Fibroblast of lung (primary cell): Measurements from ENCODE around the gene UBN1. TPM values are rescaled to one million over a fixed set of nuclear protein-coding genes. Genes with fewer than 3 reads are reported as not detected.

ENCODE experiments used
- DNase-seq, 2 donors: peaks; one replicate each; pipeline versions ENCODE4 v3.0.0 to v3.0.0-alpha.2; 2010; ENCODE audit warnings: low read depth in 2 of 2
- H2AFZ ChIP-seq: 2 replicates; pipeline ENCODE4 v1.5.1; 2012; ENCODE audit warnings: low read length, control low read depth, inconsistent platforms
- H3K27ac ChIP-seq: 2 replicates; pipeline ENCODE4 v1.5.1; 2011; ENCODE audit warnings: low read length, control low read depth; ENCODE audit not compliant: insufficient read depth
- H3K27me3 ChIP-seq: 2 replicates; pipeline ENCODE4 v1.5.1; 2011; ENCODE audit warnings: mild to moderate bottlenecking, low read length; ENCODE audit not compliant: control insufficient read depth, insufficient read depth
- H3K36me3 ChIP-seq: 2 replicates; pipeline ENCODE4 v1.5.1; 2011; ENCODE audit warnings: low read length; ENCODE audit not compliant: control insufficient read depth, insufficient read depth
- H3K4me1 ChIP-seq: 2 replicates; pipeline ENCODE4 v1.5.1; 2011; ENCODE audit warnings: low read length; ENCODE audit not compliant: control insufficient read depth, insufficient read depth; ENCODE audit errors: extremely low read depth
- H3K4me2 ChIP-seq: 2 replicates; pipeline ENCODE4 v1.5.1; 2011; ENCODE audit warnings: low read length, control low read depth; ENCODE audit not compliant: insufficient read depth; ENCODE audit errors: extremely low read depth
- H3K4me3 ChIP-seq, 4 experiments: fragments of 200-600 bp in 1 of 4; sonication (generic) in 1 of 4; replicated peaks in 1 of 4; 2 replicates each; pipeline ENCODE4 v1.5.1; 2011 to 2016; ENCODE audit warnings: low read length in 4 of 4, low read depth in 3 of 4, mild to moderate bottlenecking in 3 of 4, control low read depth in 2 of 4, inconsistent platforms in 1 of 4, mixed read lengths in 1 of 4; ENCODE audit not compliant: insufficient read depth in 1 of 4; ENCODE audit errors: control extremely low read depth in 1 of 4
- H3K79me2 ChIP-seq: 2 replicates; pipeline ENCODE4 v1.5.1; 2012; ENCODE audit warnings: mild to moderate bottlenecking, low read length, inconsistent platforms; ENCODE audit not compliant: control insufficient read depth, insufficient read depth
- H3K9ac ChIP-seq: 2 replicates; pipeline ENCODE4 v1.5.1; 2011; ENCODE audit warnings: mild to moderate bottlenecking, low read length, control low read depth; ENCODE audit not compliant: insufficient read depth
- H3K9me3 ChIP-seq: 2 replicates; pipeline ENCODE4 v1.5.1; 2012; ENCODE audit warnings: low read depth, low read length; ENCODE audit not compliant: control insufficient read depth, insufficient read depth
- H4K20me1 ChIP-seq: 2 replicates; pipeline ENCODE4 v1.5.1; 2011; ENCODE audit warnings: low read length; ENCODE audit not compliant: control insufficient read depth, insufficient read depth; ENCODE audit errors: extremely low read depth
- CTCF ChIP-seq, 2 donors: IDR thresholded peaks in 1 of 2; conservative IDR thresholded peaks in 1 of 2; 1 replicate in 1 of 2; 2 replicates in 1 of 2; pipeline ENCODE4 v1.5.1; 2011 to 2012; ENCODE audit warnings: low read length in 2 of 2, control low read depth in 1 of 2, inconsistent platforms in 1 of 2, low read depth in 1 of 2, mild to moderate bottlenecking in 1 of 2
- EZH2 ChIP-seq: IDR thresholded peaks from 2 replicates; pipeline ENCODE4 v1.5.1; 2012; ENCODE audit warnings: low read length, control low read depth, mild to moderate bottlenecking; ENCODE audit errors: missing control alignments
- polyA plus RNA-seq, 2 donors: library from polyadenylated mRNA; depleted of rRNA in 1 of 2; stranded (reverse) in 1 of 2; unstranded in 1 of 2; fragments of >200 nt; gene quantifications; 2 replicates each; pipeline ENCODE4 v1.2.1, GENCODE V29; 2011 to 2012; ENCODE audit warnings: missing spikeins in 1 of 2
- total RNA-seq: library from RNA; depleted of rRNA; stranded (reverse); fragments of >200 nt; gene quantifications from 2 replicates; pipeline ENCODE4 v1.2.1, GENCODE V29; 2014

The UBN1 gene
- total and polyA plus RNA-seq, 2 donors (not counting 1 experiment from before 2014, with no cell fraction given) = 13.6 to 21.1 TPM

- H3K4me2 ChIP-seq = no peak overlapping the region
- no peaks in the 10 kb centered on the region for H3K4me1 ChIP-seq
- no peak for DNase-seq
- no peaks in the 10 kb centered on the region for H3K27me3 ChIP-seq
- H2AFZ ChIP-seq = no peak overlapping the region
- no peaks in the 10 kb centered on the region for H4K20me1 ChIP-seq
- no peaks in the 10 kb centered on the region for H3K9me3 ChIP-seq
- peaks cover 20% of the 10 kb centered on the region for H3K36me3 ChIP-seq
- no peak overlapping the region for H3K9ac ChIP-seq
- TF ChIP-seq CTCF (conservative IDR thresholded peaks at IDR 0.05 in 1 of 2, IDR thresholded peaks at IDR 0.05 in 1 of 2; ENCODE audit: low read depth in 1 of 2, low read length in 2 of 2) = no peak
- no peak for TF ChIP-seq EZH2
- H3K79me2 ChIP-seq = no peaks in the 10 kb centered on the region
- H3K27ac ChIP-seq = no peak overlapping the region
- no peak overlapping the region for H3K4me3 ChIP-seq
These were observed 36.0 kb upstream of the UBN1 start for GRCh38 chr16:4811242-4811641.

DNA sequence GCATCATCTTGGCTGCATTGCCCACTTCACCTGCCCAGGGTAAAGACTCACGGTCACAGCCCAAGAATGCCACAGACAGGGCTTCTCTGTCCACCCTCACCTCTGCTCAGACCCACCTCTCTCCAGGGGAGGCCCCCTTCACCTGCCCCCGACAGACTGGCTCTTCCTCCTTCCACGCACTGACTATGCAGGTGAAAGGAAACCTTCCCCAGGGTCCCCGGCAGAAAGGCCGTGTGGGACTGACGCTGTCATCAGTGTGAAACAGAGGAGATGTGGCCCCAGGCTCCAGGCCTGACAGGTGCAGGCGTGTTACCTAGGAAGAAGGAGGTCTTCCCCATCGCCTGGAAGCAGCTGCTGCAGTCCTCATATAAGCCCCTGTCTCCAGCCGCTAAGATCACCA lies 35.5 kb upstream of the UBN1 start:
- no peaks in the 10 kb centered on the region for H3K27me3 ChIP-seq
- no peak overlapping the region for H3K27ac ChIP-seq
- TF ChIP-seq EZH2 (no peak), CTCF (conservative IDR thresholded peaks at IDR 0.05 in 1 of 2, IDR thresholded peaks at IDR 0.05 in 1 of 2; ENCODE audit: low read depth in 1 of 2, low read length in 2 of 2) (no peak)
- H2AFZ ChIP-seq = no peak overlapping the region
- H3K4me1 ChIP-seq = no peaks in the 10 kb centered on the region
- no peaks in the 10 kb centered on the region for H3K79me2 ChIP-seq
- no peak overlapping the region for H3K4me2 ChIP-seq
- H3K9me3 ChIP-seq = no peaks in the 10 kb centered on the region
- H3K36me3 ChIP-seq = peaks cover 20% of the 10 kb centered on the region
- DNase-seq = no peak
- no peaks in the 10 kb centered on the region for H4K20me1 ChIP-seq
- no peak overlapping the region for H3K4me3 ChIP-seq
- H3K9ac ChIP-seq = no peak overlapping the region

- Histone ChIP-seq H3K27me3 (no peaks in the 10 kb centered on the region), H3K36me3 (peaks cover 22% of the 10 kb centered on the region), H3K9me3 (no peaks in the 10 kb centered on the region), H3K4me3 (no peak overlapping the region), H3K27ac (no peak overlapping the region), H3K79me2 (no peaks in the 10 kb centered on the region), H2AFZ (no peak overlapping the region), H4K20me1 (no peaks in the 10 kb centered on the region), H3K4me2 (no peak overlapping the region), H3K9ac (no peak overlapping the region), H3K4me1 (no peaks in the 10 kb centered on the region)
- DNase-seq = no peak
- TF ChIP-seq CTCF (conservative IDR thresholded peaks at IDR 0.05 in 1 of 2, IDR thresholded peaks at IDR 0.05 in 1 of 2; ENCODE audit: low read depth in 1 of 2, low read length in 2 of 2) = no peak
- TF ChIP-seq EZH2 = no peak
These were observed 33.9 kb upstream of the UBN1 start for GRCh38 chr16:4813251-4814003.
